ENCODE data around the gene PFDN2. TPM values are rescaled to one million over a fixed set of nuclear protein-coding genes. Genes with fewer than 3 reads are reported as not detected.

The PFDN2 gene
- total RNA-seq, 1 donor from 2014 or later: 56.2 TPM

GRCh38 chr1:161159087-161159912 is 41.5 kb upstream of the PFDN2 start, which contains the start of gene USP21:
USP21 (plus strand) TSS chr1:161159500; CDS start chr1:161160641, 1,141 bp downstream.
- Histone ChIP-seq H3K27ac (peak within 1 kb of the TSS; percentile 91), H3K27me3 (no peaks in the 10 kb centered on the region), H3K9me3 (no peaks in the 10 kb centered on the region), H3K4me1 (peaks cover 30% of the 10 kb centered on the region), H3K36me3 (peaks cover 31% of the 10 kb centered on the region), H3K4me3 (peak within 1 kb of the TSS; percentile 80)
- peak; percentile 96 for DNase-seq
- TF ChIP-seq, protein P1, sequence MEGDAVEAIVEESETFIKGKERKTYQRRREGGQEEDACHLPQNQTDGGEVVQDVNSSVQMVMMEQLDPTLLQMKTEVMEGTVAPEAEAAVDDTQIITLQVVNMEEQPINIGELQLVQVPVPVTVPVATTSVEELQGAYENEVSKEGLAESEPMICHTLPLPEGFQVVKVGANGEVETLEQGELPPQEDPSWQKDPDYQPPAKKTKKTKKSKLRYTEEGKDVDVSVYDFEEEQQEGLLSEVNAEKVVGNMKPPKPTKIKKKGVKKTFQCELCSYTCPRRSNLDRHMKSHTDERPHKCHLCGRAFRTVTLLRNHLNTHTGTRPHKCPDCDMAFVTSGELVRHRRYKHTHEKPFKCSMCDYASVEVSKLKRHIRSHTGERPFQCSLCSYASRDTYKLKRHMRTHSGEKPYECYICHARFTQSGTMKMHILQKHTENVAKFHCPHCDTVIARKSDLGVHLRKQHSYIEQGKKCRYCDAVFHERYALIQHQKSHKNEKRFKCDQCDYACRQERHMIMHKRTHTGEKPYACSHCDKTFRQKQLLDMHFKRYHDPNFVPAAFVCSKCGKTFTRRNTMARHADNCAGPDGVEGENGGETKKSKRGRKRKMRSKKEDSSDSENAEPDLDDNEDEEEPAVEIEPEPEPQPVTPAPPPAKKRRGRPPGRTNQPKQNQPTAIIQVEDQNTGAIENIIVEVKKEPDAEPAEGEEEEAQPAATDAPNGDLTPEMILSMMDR (IDR thresholded peaks at IDR 0.05): peak; percentile 33
- ATAC-seq: peak; percentile 97
- intact Hi-C loops (cut with DNase I): no loop called here

GRCh38 chr1:161158316-161159010 is 40.6 kb upstream of the PFDN2 start:
- intact Hi-C loops (cut with DNase I): no loop called here
- no peak for ATAC-seq
- H3K27me3 ChIP-seq: no peaks in the 10 kb centered on the region
- TF ChIP-seq, protein P1 (IDR thresholded peaks at IDR 0.05): no peak
- no peaks in the 10 kb centered on the region for H3K9me3 ChIP-seq
- DNase-seq: no peak
- peak overlapping the region; percentile 91 for H3K27ac ChIP-seq
- peaks cover 30% of the 10 kb centered on the region for H3K4me1 ChIP-seq
- H3K4me3 ChIP-seq: peak overlapping the region; percentile 80
- peaks cover 22% of the 10 kb centered on the region for H3K36me3 ChIP-seq

DNA sequence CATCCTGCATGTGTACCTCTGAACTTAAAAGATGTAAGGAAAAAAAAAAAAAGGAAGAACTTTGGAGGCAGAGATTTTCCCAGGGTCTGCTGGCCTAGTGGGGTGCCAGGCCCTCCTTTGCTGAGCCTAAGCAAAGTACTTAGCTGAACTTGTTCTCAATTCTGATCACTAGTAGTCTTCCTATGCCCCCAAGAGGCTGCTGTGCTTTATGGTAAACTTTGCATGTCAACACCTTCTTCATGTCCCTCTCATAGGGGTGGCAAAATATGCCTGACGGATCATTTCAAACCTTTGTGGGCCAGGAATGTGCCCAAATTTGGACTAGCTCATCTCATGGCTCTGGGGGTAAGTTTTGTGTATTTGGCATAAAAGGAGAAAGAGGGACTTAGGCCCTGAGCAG is 40.0 kb upstream of the PFDN2 start:
- H3K9me3 ChIP-seq: no peaks in the 10 kb centered on the region
- intact Hi-C loops (cut with DNase I): no loop called here
- no peaks in the 10 kb centered on the region for H3K27me3 ChIP-seq
- TF ChIP-seq, protein P1 (IDR thresholded peaks at IDR 0.05): no peak
- ATAC-seq (no peak), DNase-seq (no peak)
- no peak overlapping the region for H3K27ac ChIP-seq
- no peak overlapping the region for H3K4me3 ChIP-seq
- H3K4me1 ChIP-seq: peaks cover 32% of the 10 kb centered on the region
- H3K36me3 ChIP-seq: peaks cover 18% of the 10 kb centered on the region

DNA sequence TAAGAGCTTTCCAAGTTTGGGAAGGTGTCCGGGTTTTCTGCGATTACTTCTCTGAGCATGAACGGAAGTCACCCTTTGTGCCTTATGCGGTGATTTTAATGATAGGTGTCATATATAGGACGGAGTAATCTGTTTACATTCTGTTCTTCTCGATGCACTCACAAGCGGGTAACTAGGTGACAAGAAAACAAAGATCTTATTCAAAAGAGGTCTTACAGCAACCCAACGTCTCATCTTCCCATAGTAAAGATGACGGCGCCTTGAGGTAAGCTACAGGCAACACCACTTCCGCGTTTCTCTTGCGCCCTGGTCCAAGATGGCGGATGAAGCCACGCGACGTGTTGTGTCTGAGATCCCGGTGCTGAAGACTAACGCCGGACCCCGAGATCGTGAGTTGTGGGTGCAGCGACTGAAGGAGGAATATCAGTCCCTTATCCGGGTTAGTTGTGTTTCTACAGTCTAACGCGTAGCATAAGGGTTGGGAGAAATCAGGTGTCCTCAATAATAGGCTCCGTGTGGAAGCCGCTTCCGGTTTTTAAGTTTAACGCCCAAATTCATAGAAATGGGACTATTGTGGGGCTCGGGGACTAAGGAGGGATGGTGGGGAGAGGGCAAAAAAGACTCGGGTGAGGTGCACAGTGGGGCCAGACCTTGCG is 36.0 kb upstream of the PFDN2 start, which contains the start of gene UFC1:
Gene UFC1, plus strand, starts transcription at position 297 of the 656 bp plus-strand sequence. Its CDS starts 20 bp downstream, at position 317.
- peaks cover 6% of the 10 kb centered on the region for H3K36me3 ChIP-seq
- peak within 1 kb of the TSS; percentile 92 for H3K4me3 ChIP-seq
- ATAC-seq (peak; percentile 97), DNase-seq (peak; percentile 88)
- peaks cover 16% of the 10 kb centered on the region for H3K4me1 ChIP-seq
- H3K9me3 ChIP-seq: no peaks in the 10 kb centered on the region
- H3K27me3 ChIP-seq: no peaks in the 10 kb centered on the region
- intact Hi-C loops (cut with DNase I): no loop called here
- peak within 1 kb of the TSS; percentile 98 for H3K27ac ChIP-seq
- TF ChIP-seq, protein P1 (IDR thresholded peaks at IDR 0.05): no peak

GRCh38 chr1:161153176-161153575 is 35.3 kb upstream of the PFDN2 start:
- TF ChIP-seq, protein P1 (IDR thresholded peaks at IDR 0.05): no peak
- ATAC-seq: no peak
- intact Hi-C loops (cut with DNase I): no loop called here
- Histone ChIP-seq H3K4me3 (peak overlapping the region; percentile 92), H3K36me3 (peaks cover 6% of the 10 kb centered on the region), H3K27me3 (no peaks in the 10 kb centered on the region), H3K27ac (peak overlapping the region; percentile 98), H3K4me1 (peaks cover 14% of the 10 kb centered on the region), H3K9me3 (no peaks in the 10 kb centered on the region)
- no peak for DNase-seq
